Suppressor macrophage (primary cell): ENCODE data around the gene SBF2.

ENCODE experiments used
- DNase-seq, 4 experiments: peaks; one replicate each; pipeline ENCODE4 v3.0.0-alpha.2; 2020 to 2022

SBF2 gene

GRCh38 chr11:10301656-10302358 lies 7.8 kb upstream of the SBF2 start:
- no peak for DNase-seq

DNA sequence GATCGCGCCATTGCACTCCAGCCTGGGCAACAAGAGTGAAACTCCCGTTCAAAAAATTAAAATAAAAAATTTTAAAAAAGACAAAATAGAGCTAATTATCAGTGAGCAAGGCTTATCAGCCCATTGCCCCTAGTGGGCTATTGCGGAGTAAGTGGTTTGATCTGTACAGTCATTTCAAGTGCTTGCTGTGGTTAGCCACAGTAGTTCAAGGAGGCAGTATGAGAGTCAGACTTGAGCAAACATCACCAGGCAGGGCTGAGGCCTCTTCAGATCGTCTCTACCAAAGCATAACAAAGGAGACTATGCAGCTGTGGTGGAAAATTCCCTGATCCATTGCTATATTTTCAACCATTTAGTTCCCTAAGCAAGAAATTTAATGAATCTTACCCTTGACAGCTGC lies 4.3 kb upstream of the SBF2 start:
- no peak for DNase-seq

DNA sequence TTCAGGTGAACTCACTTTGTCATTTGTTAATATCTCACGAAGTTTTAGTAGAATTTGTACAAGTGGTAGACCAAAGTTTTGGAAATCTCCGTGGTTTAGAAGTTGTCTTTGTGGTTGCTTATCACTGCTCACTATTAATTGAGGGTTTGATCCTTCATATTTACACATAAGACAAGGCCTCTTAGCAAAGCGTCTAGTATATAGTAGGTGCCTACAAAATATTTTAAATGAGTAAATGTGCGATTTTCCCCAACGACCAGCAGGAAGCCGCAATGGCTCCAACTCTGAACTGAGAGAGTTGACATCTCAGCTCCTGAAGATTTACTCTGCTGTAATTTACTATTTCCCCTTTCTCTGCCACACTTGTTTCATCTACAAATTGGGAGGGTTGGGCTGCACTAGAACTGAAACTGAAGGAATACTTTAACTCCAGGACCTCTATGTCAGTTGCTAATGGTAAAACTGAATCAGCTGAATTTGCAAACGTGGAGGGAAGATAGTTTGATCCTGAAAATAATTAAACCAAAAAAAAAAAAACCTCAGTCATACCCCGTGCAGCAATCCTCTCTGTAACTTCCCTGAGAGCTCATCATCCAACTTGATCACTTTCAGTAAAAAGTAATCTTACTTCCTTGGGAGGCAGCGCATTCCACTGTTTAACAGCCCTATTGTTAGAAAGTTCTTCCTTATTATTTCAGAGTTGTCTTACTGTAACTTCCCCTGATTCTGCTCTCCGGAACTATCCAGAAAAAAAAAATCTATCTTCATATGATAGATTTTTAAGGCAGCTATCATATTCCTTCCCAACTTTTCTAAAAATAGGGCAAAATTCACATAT lies 1.3 kb upstream of the SBF2 start:
- peak in 3 of 4 experiments; percentile 48 to 64 (median 53) for DNase-seq

DNA sequence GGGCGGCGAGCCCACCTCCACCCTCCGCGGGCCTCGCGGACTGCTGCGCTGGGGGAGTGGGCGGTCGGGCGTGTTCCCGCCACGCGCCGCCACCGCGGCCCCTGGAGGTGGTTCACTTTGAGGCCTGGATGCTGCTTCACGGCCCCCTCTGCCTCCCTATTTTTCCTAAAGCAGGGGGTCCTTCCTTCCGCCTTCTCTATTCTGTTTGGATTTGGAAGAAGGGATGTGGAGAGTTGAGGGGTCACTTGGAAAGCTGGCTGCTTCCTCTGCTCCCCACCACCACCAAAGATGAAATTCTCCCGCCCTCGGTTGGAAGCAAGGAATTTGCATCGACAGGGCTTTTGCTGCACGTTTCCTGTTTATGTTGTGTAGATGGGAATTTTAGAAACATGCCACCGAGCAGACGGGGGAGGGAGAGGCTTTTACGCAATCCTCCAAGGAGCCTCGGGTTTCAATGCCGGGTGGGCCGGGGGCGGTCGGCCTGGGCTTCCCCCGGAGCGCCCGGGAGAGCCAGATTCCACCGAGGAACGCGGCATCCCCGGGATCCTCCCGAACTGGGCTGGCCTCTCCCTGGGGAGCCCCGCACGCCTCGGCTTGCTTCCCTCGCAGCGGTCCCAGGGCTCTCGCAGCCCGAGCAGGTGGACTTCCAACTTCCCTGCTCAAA lies 403 bp upstream of the SBF2 start:
- DNase-seq = peak; percentile 28 to 68 (median 64)

GRCh38 chr11:10291801-10292638 lies 2.0 kb downstream of the SBF2 start:
- peak; percentile 57 to 82 (median 70) for DNase-seq

GRCh38 chr11:10289765-10290380 lies 4.1 kb downstream of the SBF2 start:
- peak; percentile 48 to 76 (median 69) for DNase-seq

DNA sequence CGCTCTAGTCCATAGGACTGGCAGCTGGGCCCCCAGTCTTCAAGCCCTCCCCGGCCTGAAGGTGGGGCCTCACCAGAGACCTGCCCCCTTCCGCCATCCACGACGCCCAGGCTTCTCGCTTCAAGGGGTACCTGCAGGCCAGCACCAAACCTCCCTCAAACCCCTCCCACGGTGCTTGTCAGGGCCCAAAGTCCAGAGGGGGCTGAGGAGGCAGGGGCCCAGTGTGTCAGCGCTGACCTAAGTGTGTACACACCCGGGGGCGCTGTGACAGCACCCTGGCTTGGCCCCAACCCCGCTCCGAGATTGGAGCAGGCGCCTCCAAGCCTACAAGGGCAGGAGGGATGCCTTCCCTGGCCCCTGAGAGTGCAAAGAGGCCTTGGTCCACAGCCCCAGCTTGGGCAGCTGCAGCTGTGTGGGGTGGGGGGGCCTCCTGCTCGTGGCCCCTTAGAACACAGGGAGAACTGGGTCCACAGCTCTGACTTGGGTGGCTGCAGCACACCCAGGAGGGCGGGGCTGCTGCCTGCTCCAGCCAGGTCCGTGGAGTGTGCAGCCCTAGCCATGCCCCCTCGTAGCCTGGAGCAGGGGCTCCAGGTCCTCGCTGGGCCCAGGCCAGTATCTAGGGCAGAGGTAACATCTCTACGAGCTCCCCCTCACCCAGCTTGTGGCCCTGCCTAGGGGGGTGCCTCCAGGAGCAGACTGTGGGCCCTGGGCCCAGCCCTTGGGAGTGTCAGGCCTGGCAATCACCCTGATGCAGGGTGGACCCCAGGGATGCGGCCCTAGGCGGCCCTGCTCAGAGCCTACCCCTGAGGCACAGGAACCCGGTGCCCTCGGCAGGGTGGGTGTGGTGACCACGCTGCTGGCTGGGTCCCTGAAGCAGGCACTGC lies 4.9 kb downstream of the SBF2 start:
- DNase-seq = no peak

DNA sequence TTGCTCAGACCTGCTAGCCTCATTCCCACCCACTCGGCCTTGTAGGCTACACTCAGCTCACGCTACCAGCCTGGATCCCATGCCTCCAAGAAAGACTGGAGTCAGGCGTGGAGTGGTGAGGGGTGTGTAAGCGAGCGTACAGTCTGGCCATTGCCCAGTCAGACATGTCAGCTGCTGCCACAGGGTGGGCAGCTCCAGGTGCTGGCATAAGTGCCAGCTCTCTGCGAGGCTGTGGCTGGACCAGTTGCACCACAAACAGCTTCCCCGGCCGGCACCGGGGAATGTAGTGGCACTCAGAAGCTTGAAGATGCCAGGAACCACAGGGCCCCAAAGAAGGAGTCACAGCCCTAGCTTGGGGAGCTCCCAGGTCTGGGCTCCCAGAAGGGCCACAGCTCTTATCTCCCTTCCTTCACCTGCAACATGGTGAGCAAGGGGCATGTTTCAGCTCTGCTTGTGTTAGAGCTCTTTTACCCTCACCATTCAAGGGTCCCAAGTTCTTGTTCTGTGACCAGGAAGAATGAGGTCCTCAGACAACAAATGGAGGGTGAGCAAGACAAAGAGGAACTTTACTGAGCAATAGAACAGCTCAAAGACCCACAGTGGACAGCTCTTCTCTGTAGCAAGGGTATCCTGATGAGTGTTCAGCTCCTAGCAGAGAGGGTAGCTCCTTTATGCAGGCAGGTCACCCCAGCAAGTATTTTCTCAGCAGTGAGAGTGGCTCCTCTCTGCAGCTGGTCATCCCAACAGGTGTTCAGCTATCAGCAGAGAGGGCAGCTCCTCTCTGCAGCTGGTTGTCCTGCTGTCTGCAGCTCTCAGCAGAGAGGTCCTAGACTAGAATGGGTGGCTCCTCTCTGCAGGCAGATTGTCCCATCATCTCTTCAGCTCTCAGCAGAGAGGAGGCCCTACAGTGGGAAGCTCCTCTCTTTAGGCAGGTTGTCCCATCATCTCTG lies 6.0 kb downstream of the SBF2 start:
- DNase-seq = peak in 2 of 4 experiments; percentile 15 to 32

GRCh38 chr11:10287140-10287539 lies 6.9 kb downstream of the SBF2 start:
- DNase-seq = no peak

DNA sequence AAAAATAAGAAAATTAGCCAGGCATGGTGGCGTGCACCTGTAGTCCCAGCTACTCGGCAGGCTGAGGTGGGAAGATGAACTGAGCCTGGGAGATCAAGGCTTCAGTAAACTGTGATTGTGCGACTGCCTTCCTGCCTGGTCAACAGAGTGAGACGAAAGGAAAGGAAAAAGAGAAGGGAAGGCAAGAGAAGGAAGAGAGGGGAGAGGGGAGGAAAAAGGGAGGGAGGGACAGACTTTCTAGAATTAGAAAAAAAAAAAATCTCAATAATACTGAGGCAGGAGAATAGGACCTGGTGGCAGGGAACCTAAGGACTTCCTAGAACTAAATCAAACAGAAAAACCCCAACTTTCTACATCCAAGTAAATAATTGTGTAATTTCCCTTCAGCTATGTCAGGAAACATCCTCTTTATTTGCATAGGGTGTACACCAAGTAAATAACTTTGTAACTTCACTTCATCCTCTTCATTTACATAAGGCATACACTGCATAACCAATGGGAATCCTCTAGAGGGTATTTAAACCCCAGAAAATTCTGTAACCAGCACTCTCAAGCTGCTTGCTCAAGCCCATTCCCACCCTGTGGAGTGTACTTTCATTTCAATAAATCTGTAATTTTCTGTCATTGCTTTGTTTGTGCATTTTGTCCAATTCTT lies 8.7 kb downstream of the SBF2 start:
- peak in 3 of 4 experiments; percentile 33 to 80 (median 80) for DNase-seq

DNA sequence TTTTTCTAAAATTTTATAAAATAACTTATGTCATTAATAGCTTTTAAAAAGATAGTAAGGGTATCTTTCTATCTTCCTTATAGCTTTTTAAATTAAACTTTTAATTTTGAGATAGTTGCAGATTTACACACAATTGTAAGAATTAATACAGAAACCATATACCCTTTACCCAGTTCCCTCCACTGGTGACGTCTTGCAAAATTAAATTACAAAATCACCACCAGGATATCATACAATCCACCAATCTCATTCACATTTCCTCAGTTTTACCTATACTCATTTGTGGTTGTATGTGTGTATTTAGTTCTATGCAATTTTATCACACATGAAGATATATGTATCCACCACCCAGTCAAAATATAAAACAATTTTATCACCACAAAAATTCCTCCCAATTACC lies 10.0 kb downstream of the SBF2 start:
- DNase-seq = no peak

DNA sequence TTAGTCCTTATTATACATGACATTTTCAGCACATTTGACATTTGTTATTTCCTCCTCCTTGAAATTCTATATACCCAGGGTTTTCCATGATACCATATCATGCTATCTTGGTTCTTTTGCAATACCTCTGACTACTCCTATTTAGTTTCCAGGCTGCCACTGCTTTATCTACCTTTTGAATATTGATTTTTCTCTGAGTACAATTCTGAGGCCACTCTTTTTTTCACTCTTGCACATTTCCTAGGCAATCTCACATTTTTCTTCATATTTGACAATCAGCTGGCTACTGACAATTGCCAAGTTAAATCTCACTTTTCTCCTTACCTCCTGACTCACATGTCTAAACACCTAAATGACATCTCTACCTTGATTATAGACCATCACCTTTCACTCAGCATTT lies 11.9 kb downstream of the SBF2 start:
- no peak for DNase-seq

GRCh38 chr11:10275714-10276113 lies 18.3 kb downstream of the SBF2 start:
- no peak for DNase-seq

DNA sequence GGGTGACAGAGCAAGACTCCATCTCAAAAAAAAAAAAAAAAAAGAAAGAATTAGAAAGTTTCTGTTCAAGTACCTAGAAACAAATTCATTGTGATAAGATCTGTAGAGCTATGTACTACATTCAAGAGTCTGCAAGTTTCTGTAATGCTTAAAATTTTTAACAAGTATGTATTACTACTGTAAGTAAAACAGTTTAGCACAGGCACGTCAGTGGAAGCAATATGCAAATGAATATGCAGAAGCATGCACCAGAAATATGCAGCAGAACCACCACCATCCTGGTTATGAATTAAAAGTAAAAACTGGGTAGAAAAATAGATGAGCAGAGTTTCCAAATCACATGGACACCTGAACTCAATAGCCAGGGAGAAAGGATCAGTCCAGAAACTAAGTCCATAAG lies 19.3 kb downstream of the SBF2 start:
- no peak for DNase-seq

- peak in 1 of 4 experiments; percentile 27 for DNase-seq
Observed at GRCh38 chr11:10273738-10274137, 20.3 kb downstream of the SBF2 start.

DNA sequence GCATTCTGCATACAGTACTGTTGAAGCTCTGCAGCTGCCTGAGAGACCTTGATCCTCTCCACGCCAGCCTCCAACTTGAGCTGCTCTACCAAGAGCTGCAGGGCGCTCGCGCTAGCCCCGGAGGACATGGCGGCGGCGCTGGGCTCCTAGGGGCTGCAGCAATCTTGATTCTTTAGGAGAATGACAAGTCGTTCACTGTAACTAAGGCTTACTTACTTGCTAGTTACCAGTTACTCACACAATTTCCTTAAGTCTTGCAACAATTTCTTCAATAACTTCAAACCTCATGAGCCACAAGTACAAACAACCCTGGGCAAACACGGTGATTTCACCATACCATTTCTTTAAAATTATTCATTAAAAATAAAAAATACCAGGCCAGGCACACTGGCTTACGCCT lies 21.9 kb downstream of the SBF2 start:
- DNase-seq = no peak

DNA sequence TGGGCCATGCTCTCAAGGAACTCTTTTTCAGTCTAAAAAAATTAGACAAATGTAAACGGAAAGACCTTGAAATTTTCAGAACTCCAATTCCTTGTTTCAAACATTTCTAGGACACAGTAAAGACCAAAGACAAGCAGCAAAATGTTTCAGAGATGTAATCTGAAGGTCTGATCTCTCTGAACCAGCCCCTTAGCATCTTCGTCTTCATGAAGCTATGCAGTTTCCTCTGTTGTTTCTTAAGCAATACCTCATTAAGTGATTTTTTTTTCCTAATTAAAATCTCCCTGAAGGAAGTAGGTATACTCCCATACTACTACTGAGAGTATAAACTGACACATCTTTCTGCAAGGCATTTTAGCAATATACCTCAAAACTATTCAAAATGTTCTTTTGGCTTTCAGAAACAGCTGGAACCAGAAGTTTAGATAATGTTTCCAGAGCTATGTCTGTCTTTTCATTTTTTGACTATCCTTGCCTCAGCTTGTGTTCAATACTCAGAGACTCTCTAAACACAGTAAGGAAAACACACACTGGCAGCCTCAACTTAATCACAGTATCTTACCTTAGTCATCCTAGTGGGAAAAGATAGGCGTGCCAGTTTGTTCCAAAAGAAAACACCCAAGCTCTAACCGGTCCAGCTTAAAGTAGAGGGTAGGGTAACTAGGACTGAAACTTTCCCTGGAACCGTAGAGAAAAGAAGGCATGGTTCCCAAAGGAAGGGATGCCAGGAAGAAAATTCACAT lies 25.1 kb downstream of the SBF2 start:
- DNase-seq = no peak

DNA sequence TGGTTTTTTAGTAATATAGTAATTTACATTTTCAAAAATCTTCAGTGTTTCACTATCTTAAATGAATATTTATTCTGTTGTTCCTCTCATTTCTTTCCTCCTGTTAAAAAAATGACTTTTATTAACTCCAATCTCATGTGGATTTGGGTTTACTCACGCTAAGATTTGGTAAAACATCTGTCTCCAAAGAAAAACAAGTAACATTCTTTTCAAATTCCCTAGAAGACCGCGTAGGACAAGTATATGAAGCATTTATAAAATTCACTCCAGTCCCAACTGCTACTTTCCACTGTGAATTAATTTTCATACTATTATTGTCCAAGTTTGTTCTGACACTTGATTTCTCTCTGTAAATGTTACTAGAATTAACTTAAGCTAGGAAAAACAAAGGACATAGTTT lies 26.2 kb downstream of the SBF2 start:
- DNase-seq = no peak
